Bone marrow (tissue), 2 donors: Measurements from ENCODE around the gene CYBRD1.

Experiments
- DNase-seq, 2 donors: peaks; one replicate each; lab custom pipeline; 2025; lab: John Stamatoyannopoulos, UW

Gene CYBRD1

DNA sequence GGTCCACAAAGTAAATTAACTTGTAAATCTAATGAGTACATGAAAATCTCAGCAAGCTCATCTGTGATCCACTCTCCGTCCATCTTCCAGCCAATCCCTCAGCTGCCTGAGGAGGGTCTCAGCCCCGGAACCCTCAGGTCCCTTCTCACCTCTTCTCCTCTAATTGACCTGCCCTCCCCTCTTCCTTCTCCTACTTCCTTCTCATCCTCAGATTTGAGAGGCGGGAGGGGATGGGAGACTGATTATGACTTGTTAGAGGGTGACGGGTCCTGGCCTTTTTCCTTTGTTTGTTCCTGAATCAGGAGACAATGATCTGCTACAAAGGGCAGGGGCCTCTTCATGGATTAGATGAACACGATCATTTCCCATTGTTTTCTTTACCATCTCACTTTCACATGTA lies 80.1 kb downstream of the CYBRD1 start:
- DNase-seq: no peak
